Fibroblast of villous mesenchyme (primary cell): ENCODE measurements around the gene TTC23L. TPM values are rescaled to one million over a fixed set of nuclear protein-coding genes. Genes with fewer than 3 reads are reported as not detected.

Experiments used
- DNase-seq: peaks from one replicate; pipeline ENCODE4 v3.0.0-alpha.2; 2010; ENCODE audit warnings: low read depth
- H3K4me3 ChIP-seq: 2 replicates; pipeline ENCODE4 v1.5.1; 2011; ENCODE audit warnings: low read depth, mild to moderate bottlenecking, low read length
- CTCF ChIP-seq: IDR thresholded peaks from 2 replicates; pipeline ENCODE4 v1.5.1; 2012; ENCODE audit warnings: low read depth, mild to moderate bottlenecking, low read length; ENCODE audit not compliant: insufficient read depth
- total RNA-seq: library from RNA; depleted of rRNA; stranded (reverse); fragments of >200 nt; gene quantifications from 2 replicates; pipeline ENCODE4 v1.2.3, GENCODE V29; 2012

TTC23L gene
- total RNA-seq, 1 donor = under 0.01 TPM

DNA sequence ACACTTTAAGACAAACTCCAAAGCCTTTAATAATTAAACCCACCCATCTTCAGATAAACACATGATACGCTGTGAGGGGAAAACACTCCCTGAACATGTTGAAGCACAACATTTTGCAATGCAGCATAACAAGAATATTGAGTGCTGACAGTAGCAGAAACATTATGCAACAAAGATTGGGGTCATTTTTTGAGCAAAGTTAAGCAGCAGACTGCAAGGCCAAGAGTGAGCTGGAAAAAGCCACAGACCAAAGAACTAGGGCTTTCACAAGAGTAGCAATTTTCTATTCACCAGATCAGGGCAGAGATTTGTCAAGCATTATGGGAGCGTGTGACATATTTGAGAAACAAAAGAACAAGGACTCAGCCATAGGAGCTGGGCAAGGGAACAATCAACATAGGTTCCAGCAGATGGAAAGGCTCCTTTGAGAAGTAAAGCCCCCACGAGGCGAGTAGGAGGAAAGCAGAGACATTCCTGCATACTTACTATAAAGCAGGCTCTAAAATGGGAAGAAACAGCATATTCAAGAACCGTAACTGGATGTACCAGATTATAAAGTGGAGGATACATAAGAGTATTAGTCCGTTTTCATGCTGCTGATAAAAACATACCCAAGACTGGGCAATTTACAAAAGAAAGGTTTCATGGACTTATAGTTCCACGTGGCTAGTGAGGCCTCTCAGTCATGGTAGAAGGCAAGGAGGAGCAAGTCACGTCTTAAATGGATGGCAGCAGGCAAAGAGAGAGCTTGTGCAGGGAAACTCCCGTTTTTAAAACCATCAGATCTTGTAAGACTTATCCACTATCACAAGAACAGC lies 4.8 kb upstream of the TTC23L start:
- no peak overlapping the region for H3K4me3 ChIP-seq
- DNase-seq = peak; percentile 88
- peak; percentile 3 for TF ChIP-seq CTCF

GRCh38 chr5:34834794-34835089 lies 4.2 kb upstream of the TTC23L start:
- TF ChIP-seq CTCF = no peak
- no peak overlapping the region for H3K4me3 ChIP-seq
- DNase-seq = no peak

DNA sequence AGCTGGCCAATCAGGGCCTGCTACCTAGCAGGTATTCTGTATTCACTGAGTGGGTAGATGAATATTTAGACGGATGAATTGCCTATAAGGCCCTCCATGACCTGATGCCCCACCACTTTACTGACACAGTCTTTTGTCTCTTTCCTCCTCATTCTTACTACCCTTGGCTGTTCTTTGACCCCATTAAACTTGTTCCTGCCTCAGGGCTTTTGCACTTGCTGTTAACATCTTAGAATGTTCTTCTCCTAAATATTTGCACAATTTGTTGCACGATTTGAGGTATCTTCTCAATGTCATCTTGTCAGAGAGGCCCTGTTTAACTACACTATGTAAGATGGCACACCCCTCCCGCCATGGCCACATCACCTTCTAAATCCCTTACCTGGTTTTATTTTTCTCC lies 3.3 kb upstream of the TTC23L start:
- no peak for TF ChIP-seq CTCF
- no peak overlapping the region for H3K4me3 ChIP-seq
- no peak for DNase-seq

GRCh38 chr5:34841816-34842215 lies 2.9 kb downstream of the TTC23L start:
- no peak for DNase-seq
- TF ChIP-seq CTCF = no peak
- H3K4me3 ChIP-seq = no peak overlapping the region

DNA sequence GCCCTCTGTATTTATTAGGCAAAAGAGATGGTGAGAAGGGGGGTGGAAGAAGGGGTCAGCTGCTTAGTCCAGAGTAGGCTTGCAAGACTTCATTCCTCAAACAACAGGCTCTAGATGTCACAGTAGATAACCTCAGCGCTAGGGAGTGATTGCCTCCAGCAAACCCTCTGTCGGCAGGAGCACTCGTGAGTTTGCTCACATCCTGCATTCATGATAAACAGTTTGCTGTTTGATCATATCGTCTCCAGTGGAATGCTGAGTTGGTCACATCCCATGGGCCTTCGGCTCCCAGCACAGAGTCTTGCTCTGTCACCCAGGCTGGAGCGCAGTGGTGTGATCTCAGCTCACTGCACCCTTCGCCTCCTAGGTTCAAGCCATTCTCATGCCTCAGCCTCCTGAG lies 3.6 kb downstream of the TTC23L start:
- DNase-seq = no peak
- no peak for TF ChIP-seq CTCF
- H3K4me3 ChIP-seq = no peak overlapping the region

DNA sequence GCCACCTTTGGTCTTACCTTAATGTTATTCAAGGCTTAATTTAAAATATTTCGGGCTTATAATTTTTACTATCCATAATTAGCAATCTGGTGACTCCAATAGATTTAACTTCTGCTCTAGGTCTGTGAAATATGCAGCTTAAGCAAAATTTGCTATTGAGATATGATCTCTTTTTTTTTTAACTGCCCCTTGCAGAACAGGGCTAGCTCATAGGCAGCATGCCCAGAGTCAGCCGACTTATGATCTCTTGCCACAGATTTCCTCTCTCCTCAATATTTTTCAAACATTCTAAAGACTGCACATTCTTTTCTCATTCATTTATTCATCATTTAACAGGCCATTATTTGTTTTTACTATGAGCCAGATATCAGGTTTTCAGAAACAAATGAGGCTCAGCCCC lies 4.5 kb downstream of the TTC23L start:
- no peak overlapping the region for H3K4me3 ChIP-seq
- no peak for TF ChIP-seq CTCF
- DNase-seq = peak; percentile 40

- DNase-seq = no peak
- TF ChIP-seq CTCF = no peak
- no peak overlapping the region for H3K4me3 ChIP-seq
These were observed 5.1 kb downstream of the TTC23L start for GRCh38 chr5:34844106-34844505.
